LNCAP (cell line): ENCODE data around the gene SARS2.

Experiments used
- TF ChIP-seq, protein P1 (sequence below): fragments of 450-650 bp; IDR thresholded peaks from 2 replicates; pipeline ENCODE4 v1.5.1; 2017; ENCODE audit warnings: mild to moderate bottlenecking

Gene SARS2

DNA sequence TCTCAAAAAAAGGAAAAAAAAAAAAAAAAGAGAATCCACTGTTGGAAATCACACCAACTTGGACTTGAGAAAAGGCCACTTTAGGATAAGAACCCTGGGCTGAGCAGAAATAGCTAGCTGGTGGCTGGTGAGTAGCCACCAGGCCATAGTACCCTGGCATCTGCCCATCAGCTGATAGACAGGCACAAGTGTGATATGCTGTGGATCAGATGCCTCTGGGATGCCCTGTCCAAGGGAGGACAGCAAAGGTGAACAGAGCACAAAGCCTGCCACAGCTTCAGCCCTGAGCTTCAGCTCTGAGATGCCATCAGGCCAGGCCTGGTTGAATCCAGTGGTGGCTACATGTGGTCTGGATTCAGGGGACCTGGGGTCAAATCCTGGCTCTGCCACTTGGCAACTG is 39.9 kb downstream of the SARS2 start:
- TF ChIP-seq, protein P1, sequence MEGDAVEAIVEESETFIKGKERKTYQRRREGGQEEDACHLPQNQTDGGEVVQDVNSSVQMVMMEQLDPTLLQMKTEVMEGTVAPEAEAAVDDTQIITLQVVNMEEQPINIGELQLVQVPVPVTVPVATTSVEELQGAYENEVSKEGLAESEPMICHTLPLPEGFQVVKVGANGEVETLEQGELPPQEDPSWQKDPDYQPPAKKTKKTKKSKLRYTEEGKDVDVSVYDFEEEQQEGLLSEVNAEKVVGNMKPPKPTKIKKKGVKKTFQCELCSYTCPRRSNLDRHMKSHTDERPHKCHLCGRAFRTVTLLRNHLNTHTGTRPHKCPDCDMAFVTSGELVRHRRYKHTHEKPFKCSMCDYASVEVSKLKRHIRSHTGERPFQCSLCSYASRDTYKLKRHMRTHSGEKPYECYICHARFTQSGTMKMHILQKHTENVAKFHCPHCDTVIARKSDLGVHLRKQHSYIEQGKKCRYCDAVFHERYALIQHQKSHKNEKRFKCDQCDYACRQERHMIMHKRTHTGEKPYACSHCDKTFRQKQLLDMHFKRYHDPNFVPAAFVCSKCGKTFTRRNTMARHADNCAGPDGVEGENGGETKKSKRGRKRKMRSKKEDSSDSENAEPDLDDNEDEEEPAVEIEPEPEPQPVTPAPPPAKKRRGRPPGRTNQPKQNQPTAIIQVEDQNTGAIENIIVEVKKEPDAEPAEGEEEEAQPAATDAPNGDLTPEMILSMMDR: no peak

DNA sequence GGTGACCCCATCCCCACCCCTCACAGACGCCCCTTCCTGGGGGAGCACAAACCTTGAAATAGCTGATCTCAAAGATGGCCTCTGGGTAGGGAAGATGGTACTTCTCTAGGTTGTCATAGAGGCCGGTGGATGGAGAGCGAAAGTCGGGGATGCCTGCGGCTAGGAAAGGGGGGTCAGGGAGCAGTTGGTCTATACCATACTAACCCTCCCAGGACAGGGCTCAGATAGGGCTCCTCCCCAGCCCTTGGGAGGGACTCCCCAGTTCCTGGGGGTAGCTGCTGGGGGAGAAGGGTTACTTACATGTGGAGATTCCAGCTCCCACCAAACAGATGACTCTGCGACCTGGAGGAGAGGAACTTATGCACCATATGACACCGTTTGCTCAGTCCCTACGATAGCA is 40.8 kb downstream of the SARS2 start:
- TF ChIP-seq, protein P1: no peak

DNA sequence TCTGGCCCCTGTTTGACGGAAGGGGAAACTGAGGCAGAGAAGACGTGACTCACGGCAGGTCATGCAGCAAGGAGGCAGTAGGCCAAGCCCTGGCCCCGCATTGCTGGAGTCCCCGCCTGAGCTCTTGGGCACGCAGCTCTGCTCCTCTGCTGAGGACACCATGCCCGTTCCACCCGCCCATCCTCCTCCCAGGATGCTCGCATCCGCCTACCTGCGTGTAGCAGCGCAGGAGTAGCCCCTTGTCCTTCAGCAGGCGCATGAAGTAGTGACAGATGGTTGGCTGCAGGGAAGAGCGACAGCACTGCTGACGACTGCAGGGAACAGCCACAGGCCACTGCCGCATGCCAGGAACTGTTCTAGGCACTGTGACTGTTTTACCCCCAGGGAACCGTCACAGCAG is 41.7 kb downstream of the SARS2 start:
- TF ChIP-seq, protein P1: no peak

DNA sequence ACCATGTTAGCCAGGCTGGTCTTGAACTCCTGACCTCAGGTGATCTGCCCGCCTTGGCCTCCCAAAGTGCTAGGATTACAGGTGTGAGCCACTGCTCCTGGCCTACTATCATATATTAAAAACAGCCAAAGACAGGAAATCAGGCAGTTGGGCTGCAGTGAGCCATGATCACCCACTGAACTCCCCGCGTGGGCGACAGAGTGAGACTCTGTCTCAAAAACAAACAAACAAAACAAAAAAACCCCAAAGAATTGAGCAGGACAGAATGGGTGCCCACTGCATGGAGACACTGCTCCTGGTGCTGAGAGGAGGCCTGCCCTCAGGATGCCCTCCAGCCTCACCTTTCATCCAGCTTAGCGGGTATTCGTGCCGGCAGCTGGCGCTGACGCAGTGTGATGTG is 47.3 kb downstream of the SARS2 start:
- TF ChIP-seq, protein P1: no peak

DNA sequence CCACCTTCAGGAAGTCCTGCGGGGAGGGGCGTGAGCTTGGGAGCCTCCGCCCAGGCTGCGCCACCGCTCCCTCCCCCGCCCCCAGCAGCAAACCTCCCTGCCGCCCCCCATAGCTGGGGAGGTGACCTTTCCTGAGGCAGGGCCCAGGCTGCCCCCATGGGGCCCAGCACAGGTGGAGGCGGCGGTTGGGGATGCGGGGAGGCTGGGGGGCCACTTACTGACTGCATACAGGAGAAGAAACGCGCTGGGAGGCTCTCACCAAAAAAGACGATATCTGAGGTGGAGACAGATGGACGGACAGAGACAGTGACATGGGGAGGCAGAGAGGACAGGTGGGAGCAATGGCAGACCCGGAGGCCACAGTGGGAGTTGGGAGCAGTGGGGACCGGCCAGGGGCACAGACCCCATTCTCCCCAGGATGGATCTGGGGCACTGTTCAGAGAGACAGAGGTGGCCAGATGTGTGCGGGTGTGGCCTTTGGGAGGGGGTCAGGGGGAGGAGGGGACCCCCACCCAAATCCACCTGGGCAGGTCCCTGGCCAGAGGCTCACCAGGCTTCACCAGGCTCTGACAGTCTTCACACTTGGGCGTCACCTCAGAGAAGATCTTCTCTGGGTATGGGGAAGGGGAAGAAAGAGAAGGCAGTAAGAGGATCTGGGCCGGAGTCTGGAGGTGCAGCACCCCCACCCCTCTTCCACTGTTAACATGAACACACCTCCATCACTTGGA is 49.5 kb downstream of the SARS2 start:
- TF ChIP-seq, protein P1: no peak

DNA sequence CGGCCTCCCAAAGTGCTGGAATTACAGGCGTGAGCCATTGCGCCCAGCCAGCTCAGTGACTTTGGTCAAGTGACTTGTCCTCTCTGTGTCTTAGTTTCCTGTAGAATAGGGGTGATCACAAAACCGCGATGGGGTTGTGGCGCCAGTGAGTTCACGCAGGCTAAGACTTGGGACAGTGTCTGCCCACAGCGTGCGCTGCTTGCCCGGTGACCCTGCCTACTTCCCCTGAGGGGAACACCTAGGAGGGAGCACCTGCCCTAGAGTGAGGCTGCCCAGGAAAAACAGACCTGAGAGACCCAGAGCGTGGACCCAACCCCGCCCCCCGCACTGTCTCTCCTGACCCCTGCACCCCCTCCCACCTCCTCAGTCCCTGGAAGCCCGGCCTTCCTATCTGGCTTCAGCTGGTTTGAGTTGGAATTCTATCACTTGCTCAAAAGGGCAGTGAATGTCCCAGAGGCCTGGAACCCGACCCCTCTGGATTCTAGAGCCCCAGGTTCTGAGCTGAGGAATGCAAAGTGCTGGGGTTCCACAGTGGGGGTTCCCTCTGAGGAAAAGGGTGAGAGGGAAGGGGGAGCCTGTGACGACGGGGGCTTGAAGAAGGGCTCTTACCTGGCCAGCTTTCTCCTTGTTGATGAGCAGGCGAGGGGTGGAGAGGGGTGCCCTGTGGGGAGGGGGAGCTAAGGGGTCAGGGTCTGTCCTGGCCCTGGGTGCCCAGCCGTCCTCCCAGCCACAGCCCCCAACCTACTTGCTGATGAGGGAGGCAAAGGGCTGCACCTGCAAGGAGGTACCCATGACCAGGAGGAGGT is 50.3 kb downstream of the SARS2 start:
- TF ChIP-seq, protein P1: no peak

DNA sequence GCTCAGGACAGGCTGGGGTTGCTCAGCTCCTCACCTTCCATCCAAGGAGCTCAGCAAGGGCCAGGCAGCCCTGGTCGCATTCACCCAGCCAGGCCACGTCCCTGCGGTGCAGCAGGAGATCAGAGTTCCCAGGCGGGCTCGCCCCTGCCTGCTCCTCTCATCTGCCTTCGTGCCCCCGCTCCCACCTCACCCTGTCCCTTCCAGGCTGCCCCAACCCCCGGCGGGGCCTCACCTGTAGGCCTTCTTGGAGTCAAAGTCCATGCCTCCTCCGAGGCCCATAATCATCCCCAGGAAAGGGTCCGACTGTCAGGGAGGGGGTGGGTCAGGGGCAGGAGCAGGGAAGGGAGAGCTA is 51.2 kb downstream of the SARS2 start:
- TF ChIP-seq, protein P1: no peak
